Ureter (tissue), 1 donor: ENCODE data around the gene MAP2K5. TPM values are rescaled to one million over a fixed set of nuclear protein-coding genes. Genes with fewer than 3 reads are reported as not detected.

Experiments
- DNase-seq: peaks from one replicate; pipeline ENCODE4 v3.0.0-alpha.2; 2020; ENCODE audit warnings: low spot score
- total RNA-seq: library from RNA; stranded (reverse); gene quantifications from one replicate; pipeline ENCODE4 v1.2.4, GENCODE V29; 2023
- donor health status: DM: yes; HTN: yes; CAD: no.

Gene MAP2K5
- total RNA-seq: 31.1 TPM

- peak; percentile 89 for DNase-seq
These were observed at the start of gene MAP2K5 for GRCh38 chr15:67542420-67543347. Gene MAP2K5, plus strand, starts transcription at chr15:67542703. Its CDS starts 633 bp downstream, at chr15:67543336.

- DNase-seq: no peak
These were observed 46.9 kb upstream of the MAP2K5 start for GRCh38 chr15:67495585-67495984.

GRCh38 chr15:67501177-67501835 lies 41.2 kb upstream of the MAP2K5 start:
- no peak for DNase-seq

- DNase-seq: no peak
These were observed 40.6 kb upstream of the MAP2K5 start for GRCh38 chr15:67501836-67502461.

- DNase-seq: no peak
These were observed 38.4 kb upstream of the MAP2K5 start for GRCh38 chr15:67504056-67504455.

GRCh38 chr15:67504796-67505195 lies 37.7 kb upstream of the MAP2K5 start:
- DNase-seq: no peak

GRCh38 chr15:67505675-67506572 lies 36.6 kb upstream of the MAP2K5 start:
- DNase-seq: no peak

GRCh38 chr15:67506775-67507747 lies 35.4 kb upstream of the MAP2K5 start:
- no peak for DNase-seq

GRCh38 chr15:67508407-67508806 lies 34.1 kb upstream of the MAP2K5 start:
- no peak for DNase-seq

- DNase-seq: no peak
These were observed 32.6 kb upstream of the MAP2K5 start for GRCh38 chr15:67509918-67510317.

GRCh38 chr15:67510597-67511190 lies 31.8 kb upstream of the MAP2K5 start:
- DNase-seq: no peak

GRCh38 chr15:67511606-67512005 lies 30.9 kb upstream of the MAP2K5 start:
- no peak for DNase-seq

- no peak for DNase-seq
These were observed 30.4 kb upstream of the MAP2K5 start for GRCh38 chr15:67512140-67512539.

GRCh38 chr15:67512933-67513714 lies 29.4 kb upstream of the MAP2K5 start:
- DNase-seq: no peak

- no peak for DNase-seq
These were observed 27.4 kb upstream of the MAP2K5 start for GRCh38 chr15:67515090-67515489.

- no peak for DNase-seq
These were observed 26.9 kb upstream of the MAP2K5 start for GRCh38 chr15:67515557-67515956.

GRCh38 chr15:67520321-67521028 lies 22.0 kb upstream of the MAP2K5 start:
- no peak for DNase-seq

GRCh38 chr15:67521029-67521782 lies 21.3 kb upstream of the MAP2K5 start, which contains the start of gene C15orf61:
Gene C15orf61, plus strand, starts transcription at chr15:67521131. Its CDS starts 118 bp downstream, at chr15:67521249.
- peak; percentile 89 for DNase-seq
